Coronary artery (tissue), 2 donors: Measurements from ENCODE around the gene RASSF8.

ENCODE experiments used
- DNase-seq: peaks from one replicate; pipeline ENCODE4 v3.0.0-alpha.2; 2017; ENCODE audit warnings: low spot score
- H3K27ac ChIP-seq, 2 donors: fragments of 200-600 bp; sonication (generic); one replicate each; pipeline ENCODE4 v1.5.1; 2016 to 2019
- H3K4me3 ChIP-seq: fragments of 200-600 bp; sonication (generic); 2 replicates; pipeline ENCODE4 v1.5.1; 2016; ENCODE audit warnings: mild to moderate bottlenecking, moderate library complexity
- TF ChIP-seq, protein P1 (sequence below): fragments of 200-600 bp; sonication (generic); IDR thresholded peaks from one replicate; pipeline ENCODE4 v1.5.1; 2019; ENCODE audit warnings: antibody characterized with exemption

Gene RASSF8

DNA sequence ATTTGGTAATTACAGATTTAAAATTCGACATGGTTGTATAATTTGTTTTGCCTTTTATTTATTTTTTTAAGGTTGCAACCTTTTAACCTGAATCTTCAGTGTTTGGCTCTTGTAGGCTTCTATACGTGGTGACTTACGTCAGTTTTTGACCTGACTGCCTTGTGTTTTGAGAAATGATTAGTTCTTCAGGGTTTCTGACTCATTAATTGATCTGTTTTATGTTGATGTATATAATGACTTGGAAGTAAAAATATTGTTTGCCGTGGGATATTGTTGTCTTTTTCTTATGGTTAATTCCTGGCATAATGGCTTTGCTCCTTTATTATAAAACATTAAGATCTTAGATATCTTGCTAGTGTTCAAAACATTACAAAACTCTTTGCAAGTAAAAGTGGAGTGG is 2.5 kb downstream of the RASSF8 start:
- no peak overlapping the region for H3K4me3 ChIP-seq
- no peak for DNase-seq
- TF ChIP-seq, protein P1, sequence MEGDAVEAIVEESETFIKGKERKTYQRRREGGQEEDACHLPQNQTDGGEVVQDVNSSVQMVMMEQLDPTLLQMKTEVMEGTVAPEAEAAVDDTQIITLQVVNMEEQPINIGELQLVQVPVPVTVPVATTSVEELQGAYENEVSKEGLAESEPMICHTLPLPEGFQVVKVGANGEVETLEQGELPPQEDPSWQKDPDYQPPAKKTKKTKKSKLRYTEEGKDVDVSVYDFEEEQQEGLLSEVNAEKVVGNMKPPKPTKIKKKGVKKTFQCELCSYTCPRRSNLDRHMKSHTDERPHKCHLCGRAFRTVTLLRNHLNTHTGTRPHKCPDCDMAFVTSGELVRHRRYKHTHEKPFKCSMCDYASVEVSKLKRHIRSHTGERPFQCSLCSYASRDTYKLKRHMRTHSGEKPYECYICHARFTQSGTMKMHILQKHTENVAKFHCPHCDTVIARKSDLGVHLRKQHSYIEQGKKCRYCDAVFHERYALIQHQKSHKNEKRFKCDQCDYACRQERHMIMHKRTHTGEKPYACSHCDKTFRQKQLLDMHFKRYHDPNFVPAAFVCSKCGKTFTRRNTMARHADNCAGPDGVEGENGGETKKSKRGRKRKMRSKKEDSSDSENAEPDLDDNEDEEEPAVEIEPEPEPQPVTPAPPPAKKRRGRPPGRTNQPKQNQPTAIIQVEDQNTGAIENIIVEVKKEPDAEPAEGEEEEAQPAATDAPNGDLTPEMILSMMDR: no peak
- no peak overlapping the region for H3K27ac ChIP-seq

DNA sequence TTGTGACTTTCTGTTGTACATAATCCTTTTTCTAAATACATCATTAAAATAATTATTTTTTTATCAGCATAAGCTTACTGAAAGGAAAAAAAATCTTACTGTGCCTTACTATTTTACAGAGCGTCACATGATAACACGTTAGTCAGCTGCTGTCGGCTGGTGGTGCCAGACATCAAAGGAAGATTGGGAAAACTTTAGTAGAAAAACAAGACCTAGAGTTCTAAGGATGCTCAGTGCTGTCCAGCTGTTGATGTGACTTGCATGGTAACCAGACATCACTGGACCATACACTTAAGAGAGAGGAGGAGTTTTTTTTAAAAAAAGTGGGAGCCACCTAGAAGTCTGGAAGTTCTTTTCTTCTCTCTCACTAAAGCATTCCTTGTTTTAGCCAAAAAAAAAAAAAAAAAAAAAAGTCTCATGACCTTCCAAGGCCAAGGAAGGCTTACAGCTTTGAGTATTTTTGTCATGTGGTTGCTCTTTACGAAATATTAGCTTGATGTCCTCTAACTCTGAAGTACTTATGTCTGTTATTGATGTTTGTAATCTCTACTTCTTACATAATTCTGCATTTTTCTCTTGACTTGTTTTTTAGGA is 4.5 kb downstream of the RASSF8 start:
- no peak overlapping the region for H3K4me3 ChIP-seq
- no peak overlapping the region for H3K27ac ChIP-seq
- no peak for DNase-seq
- TF ChIP-seq, protein P1: no peak

DNA sequence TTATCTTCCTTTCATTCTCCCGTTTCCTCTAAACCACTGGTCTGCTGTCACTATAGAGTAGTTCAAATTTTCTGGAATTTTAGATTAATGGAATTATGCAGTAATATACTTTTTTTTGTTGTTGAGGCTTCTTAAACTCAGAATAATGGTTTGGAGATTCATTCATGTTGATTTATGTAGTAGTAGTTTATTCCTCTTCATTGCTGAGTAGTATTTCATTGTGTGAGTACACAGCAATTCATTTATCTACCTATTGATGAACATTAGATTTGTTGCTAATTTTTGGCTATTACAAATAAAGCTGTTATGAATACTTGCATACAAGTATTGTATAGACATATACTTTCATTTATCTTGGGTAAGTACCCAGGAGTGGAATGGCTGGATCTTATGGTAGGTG is 7.2 kb downstream of the RASSF8 start:
- no peak overlapping the region for H3K27ac ChIP-seq
- DNase-seq: no peak
- no peak overlapping the region for H3K4me3 ChIP-seq
- TF ChIP-seq, protein P1: no peak

DNA sequence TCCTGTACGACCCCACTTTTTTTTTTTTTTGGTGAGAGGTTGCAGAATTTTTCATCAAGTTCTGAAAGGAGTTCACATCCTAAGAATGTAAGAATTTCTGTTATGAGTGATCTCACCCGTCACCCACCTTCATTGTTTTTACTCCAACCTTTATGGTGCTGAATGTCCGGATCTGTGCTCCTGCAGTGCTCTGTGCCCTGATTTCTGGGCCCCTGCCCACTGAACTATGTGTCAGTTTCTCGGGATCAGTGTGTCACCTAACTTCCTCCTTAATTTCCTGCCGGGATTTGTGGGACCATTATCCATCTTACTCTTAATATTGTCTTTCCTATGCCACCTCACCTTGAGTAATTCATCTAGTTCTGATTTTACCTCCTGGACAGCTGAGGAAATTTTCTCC is 11.6 kb downstream of the RASSF8 start:
- no peak overlapping the region for H3K27ac ChIP-seq
- TF ChIP-seq, protein P1: no peak
- no peak for DNase-seq
- no peak overlapping the region for H3K4me3 ChIP-seq

DNA sequence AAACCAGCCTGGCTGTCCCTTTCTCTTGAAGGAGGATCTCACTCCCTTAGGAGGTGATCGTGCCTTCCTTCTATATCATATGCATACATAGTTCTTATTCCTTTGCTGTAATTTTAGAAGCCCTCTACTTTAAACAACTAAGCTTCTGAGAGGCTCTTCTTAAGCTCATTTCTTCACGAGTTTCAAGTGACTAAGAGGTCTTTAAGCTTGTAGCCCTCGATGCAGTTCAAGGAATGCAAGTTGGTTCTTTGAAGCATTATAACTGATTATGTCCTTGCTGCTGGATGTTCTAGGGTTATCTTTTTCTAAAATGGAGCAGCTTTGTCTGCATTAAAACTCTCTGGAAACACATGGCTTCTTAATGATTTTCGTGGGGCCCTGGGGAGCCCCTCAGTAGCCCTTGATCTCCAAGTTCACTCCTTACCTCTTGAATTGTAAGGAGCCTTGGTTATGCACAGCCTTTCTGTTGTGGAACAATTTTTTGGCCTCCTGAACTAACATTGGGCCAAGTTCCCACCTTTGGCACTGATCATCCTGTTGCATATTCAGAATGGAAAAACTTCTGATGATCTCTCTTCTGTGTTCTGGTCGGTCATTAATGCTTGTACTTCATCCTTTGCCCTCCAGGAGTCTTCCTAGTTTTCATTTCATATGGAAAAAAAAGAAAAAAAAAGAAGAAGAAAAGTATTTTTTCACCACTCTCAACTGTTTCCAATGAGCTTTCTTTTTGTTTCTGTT is 12.6 kb downstream of the RASSF8 start:
- no peak for DNase-seq
- no peak overlapping the region for H3K4me3 ChIP-seq
- TF ChIP-seq, protein P1: no peak
- no peak overlapping the region for H3K27ac ChIP-seq

DNA sequence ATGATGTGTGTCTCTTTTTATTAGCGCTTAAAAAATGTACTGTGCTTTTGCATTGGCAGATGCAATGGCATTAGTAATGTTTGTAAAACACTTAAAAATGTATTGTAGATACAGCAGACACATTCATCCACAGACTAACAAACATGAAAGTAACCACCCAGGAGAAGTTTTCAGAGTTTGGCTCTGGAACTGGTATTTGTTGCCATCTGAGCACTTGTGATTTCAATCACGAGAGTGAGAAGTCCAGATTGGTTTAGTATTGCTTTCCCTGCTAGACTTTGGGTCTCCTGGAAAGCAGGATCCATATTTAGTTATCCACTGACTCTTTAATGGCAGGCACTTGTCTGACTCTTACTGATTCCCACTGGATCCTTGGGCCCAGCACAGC is 13.2 kb downstream of the RASSF8 start:
- H3K27ac ChIP-seq: peak overlapping the region in 1 of 2 donors; percentile 5
- DNase-seq: no peak

More for the DNA sequence above, 13.2 kb downstream of the RASSF8 start:
- TF ChIP-seq, protein P1: no peak
- H3K4me3 ChIP-seq: no peak overlapping the region
